GM19023 (cell line): ENCODE results near the gene MGAT3.
"Not testable (repeated sequence)": the region's sequence is repeated elsewhere in the genome, so short reads cannot be mapped to it uniquely, and the experiment has no call there.

ENCODE experiments used
- ATAC-seq: cut with Tn5 transposase; IDR thresholded peaks from one replicate; pipeline ENCODE4 v1.9.1; 2021; ENCODE audit warnings: mild to moderate bottlenecking, moderate library complexity; ENCODE audit not compliant: unreplicated experiment

MGAT3 gene

DNA sequence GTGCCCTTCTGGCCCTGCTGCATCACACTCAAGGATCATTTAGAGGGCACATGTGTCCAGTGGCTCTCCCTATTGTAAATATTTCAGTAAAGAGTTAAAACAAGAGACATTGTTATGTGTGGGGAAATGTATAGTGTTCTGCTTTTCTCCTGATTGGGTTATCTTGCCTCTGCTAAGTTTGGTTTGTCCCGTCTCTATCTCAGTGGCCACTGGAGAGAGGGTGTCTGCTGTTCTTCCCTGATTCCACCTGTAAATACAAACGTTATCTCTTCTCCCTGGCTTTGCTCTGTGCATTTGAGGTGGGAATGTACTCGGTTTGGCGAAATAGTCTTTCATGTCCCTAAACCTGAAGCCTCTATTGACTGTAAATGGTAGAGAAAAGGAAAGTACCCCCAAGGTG is 51.6 kb downstream of the MGAT3 start:
- ATAC-seq = no peak

DNA sequence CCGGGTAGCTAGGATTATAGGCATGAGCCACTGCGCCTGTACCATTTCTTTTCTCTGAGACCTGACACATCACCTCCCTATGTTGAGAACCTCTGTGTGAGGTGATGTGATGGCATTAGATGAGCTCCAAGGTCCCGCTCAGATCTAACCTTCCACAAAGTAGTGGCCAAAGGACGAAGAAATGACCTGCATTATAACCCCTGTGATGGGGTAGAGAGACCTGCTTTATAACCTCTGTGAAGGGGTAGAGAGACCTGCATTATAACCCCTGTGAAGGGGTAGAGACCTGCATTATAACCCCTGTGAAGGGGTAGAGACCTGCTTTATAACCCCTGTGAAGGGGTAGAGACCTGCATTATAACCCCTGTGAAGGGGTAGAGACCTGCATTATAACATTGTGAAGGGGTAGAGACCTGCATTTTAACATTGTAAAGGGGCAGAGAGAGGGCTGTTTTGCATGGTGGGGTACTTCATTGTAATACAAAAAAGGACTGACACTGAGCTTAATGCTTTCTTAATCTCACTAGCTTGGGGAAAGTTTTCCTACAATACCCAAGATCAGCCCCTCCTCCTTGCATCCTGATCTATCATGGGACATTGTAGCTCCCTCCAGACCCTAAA is 53.8 kb downstream of the MGAT3 start:
- no peak for ATAC-seq

DNA sequence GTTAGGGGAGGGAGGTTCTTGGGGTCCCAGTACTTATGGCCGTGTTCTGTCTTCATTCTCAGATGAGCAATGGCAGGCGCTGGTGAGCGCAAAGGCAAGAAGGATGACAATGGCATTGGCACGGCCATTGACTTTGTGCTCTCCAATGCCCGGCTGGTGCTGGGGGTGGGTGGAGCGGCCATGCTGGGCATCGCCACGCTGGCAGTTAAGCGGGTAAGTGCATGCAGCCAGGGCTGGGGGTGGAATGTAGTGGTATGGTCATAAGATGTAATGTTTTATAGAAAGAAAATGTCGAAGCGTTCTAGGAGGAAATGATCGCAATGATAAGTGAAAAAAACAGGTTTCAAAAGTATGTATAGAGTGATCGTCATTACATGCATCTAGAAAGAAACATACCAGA is 54.4 kb downstream of the MGAT3 start:
- ATAC-seq = no peak

DNA sequence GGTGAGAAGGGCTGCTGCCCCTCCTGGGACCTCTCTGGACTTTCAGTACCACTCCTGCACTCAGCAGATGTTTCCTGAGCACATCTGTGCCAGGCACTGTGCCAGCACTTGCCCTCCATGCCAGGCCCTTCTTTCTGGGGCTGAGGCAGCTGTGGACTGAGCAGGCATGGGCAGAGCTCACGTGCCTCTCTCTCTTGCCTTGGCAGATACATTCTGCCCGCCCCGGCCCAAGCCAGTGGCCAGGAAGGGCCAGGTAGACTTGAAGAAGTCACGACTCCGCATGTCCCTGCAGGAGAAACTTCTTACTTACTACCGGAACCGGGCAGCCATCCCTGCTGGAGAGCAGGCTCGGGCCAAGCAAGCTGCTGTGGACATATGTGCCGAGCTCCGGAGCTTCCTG is 55.2 kb downstream of the MGAT3 start:
- no peak for ATAC-seq

DNA sequence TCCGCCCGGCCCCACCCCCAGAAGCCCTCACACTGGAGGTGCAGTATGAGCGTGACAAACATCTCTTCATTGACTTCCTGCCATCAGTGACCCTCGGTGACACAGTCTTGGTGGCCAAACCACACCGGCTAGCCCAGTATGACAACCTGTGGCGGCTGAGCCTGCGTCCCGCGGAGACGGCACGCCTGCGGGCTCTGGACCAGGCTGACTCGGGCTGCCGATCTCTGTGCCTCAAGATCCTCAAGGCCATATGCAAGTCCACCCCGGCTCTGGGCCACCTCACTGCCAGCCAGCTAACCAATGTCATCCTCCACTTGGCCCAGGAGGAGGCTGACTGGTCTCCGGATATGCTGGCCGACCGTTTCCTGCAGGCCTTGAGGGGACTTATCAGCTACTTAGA is 57.0 kb downstream of the MGAT3 start:
- ATAC-seq = no peak

DNA sequence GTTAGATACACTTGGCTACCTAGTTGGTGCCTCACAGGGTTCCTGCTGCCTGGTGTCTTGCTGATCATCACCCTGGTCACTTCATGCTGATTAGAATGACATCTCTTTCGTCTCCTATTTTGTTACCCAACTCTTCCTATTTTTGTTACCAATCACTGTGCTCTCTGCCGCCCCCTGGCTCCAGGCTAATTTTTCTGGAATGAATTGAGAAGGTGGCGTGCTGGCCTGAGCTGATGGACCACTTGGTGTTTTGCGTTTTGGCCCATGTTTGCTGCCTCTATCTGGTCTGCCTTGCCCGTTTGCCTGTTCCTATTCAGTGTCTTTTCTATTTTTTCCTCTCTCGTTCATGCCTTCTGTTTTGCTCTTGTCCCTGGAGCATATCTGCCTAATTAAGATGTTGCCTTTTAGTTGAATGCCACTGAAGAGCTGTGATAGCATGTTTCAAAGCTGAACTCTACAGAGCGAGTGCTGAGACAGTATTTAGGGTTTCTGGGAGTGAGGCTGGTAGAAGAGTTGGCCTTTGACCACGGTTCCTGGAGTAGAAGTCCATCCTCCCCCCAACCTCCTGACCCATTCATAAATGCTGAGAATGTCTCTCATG is 57.7 kb downstream of the MGAT3 start:
- no peak for ATAC-seq

DNA sequence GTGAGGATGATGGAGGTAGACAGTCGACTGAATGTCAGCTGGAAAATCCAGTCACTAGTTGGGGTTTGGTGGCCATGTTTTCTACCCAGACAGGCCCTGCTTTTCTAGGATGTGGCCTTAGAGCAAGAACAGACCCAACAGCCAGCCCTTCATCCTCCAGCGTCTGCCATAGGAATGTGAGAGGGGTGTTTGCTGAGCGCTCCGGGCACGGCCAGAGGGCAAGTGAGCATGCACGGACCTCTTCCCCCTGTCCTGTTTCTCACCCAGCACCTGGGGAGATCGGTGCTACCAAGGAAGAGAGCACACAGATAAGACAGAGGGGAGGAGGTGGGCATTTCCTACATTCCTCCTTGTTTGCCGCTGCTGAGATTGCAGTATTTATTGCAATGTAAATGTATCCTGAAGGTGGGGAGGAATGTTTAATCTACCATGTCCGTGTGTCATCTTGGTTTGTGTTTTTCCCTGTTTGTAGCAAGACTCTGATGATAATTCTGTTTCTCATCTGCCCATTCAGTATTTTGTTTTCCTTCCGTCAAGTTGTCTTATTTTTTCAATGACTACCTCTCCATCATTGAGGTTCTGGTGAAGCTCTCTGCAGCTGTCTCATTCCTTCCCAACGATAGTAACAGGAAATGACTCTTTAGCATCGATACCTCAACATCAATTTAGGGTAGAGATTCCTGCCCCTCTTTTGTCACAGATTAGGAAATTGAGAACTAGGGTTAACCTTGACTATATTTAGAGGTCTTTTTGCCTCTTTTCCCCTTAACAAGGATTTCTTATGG is 58.6 kb downstream of the MGAT3 start:
- no peak for ATAC-seq

DNA sequence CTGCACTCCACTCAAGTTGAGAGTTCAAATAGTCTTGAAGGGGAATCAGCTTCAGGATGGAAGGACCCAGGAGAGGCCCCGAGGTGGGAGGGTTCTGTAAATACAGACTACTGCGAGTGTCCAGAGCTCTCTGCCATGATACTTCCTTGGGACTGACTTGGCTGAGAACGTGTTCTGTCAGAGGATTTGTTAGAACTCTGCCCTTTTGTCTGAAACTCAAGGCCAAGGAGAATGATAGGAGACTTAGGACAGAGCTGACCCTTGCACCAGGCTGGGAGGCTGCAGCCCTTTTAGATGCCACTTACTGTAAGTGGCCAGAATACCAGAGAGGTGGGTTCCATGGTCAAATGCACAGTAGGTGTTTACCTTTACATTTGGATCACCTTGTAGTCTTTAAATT is 60.7 kb downstream of the MGAT3 start:
- ATAC-seq = no peak

DNA sequence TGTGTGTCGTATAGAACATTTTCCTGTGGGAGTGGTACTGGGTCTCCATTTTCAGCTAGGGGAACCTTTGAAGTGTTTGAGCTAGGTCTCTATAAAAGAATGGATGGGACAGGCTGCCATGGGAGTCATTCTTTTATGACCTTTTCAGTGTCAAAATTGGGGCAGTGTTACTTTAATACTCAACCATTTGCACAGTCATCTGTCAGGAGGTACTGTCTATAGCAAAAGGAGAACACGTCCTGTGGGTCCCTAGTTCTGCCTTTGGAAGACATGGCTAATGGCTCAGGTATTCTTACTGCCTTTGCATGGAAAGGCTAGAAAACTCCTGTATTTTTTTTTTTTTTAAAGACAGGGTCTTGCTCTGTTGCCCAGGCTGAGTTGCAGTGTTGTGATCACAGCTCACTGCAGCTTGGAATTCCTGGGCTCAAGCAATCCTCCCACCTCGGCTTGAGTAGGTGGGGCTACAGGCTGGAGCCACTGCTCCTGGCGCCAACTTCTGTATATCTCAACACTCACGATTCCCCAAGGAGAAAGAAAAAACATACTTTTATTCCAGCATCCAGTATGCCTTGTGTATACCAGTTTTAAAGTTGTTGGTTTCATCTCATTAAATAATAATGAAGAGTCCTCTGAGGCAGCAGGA is 61.5 kb downstream of the MGAT3 start:
- ATAC-seq = no peak

DNA sequence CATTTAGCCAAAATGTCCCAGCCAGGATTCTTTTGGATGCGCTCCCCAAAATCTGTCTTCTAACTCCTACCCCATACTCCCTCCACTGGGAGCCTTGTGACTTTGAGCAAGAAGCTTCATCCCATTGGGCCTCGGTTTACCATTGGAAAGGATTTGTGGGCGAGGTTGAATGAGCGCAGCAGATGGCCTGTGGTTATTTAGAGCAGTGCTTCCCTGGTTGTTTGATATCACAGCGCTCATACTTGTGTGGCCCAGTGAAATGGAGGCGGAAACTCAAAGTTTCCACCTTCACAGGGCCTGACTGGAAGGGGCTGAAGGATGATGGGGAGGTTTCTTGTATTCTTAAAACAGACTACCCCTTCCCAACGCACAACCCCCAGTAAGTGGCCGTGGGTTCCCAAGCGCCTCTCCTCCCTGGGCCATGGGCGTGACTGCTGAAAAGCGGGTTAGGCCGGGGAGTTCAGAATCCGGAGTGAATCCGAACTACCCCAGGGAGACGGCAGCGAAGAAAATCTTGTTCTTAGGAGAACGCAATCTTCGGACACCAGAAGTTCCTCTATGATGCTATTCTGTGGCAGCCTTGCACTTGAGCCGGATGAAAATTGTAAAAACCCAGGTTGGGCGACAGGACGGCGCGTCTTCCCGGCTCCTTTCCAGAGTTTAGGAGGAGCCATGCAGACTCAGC is 62.3 kb downstream of the MGAT3 start:
- ATAC-seq = no peak

DNA sequence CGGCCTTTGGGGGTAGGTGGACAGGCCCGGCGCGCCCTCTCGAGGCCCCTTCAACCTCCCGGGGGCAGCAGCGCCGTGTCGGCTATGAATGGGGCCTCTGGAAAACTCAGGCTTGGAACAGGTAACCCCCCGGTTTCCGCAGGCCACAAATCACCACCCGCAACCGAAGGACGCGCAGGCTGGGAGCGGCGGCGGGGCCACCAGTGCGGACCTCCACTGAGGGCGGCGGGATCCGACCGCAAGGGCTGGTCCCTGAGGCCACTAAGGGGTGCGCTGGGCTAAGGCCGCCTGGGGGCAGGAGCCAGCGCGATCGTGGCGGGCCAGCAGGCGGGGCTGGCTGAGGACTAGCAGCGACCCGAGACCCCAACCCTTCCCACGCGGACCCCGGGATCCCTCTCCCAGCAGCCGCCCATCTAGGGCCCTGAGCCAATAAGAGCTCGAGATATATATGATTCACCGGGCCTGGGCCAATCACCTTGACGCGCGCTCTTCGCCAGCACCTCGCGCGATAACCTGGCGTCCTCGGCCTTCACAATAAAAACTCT is 62.9 kb downstream of the MGAT3 start:
- peak; percentile 71 for ATAC-seq

DNA sequence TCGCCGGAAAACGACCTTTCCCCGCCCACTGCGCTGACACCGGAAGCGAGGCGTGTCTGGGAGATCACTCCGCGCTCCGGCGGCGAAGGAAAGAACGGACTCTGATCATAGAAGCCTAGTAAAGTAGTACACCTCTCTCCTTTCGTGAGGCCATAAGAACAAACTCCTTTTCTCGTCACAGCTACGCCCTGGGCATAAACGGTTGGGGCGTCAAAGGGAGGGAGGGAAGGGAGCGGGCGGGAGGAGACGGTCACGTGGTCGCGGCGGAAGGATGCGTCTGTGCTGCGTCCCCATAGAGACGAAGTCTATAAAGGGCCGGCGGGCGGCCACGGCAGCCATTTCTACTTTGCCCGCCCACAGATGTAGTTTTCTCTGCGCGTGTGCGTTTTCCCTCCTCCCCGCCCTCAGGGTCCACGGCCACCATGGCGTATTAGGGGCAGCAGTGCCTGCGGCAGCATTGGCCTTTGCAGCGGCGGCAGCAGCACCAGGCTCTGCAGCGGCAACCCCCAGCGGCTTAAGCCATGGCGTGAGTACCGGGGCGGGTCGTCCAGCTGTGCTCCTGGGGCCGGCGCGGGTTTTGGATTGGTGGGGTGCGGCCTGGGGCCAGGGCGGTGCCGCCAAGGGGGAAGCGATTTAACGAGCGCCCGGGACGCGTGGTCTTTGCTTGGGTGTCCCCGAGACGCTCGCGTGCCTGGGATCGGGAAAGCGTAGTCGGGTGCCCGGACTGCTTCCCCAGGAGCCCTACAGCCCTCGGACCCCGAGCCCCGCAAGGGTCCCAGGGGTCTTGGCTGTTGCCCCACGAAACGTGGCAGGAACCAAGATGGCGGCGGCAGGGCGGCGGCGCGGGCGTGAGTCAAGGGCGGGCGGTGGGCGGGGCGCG is 63.7 kb downstream of the MGAT3 start, which contains the start of gene ATF4:
TSS of gene ATF4 (plus strand) at position 337 of the 880 bp plus-strand sequence. CDS start 884 bp downstream, outside the sequence.
- peak; percentile 39 for ATAC-seq

DNA sequence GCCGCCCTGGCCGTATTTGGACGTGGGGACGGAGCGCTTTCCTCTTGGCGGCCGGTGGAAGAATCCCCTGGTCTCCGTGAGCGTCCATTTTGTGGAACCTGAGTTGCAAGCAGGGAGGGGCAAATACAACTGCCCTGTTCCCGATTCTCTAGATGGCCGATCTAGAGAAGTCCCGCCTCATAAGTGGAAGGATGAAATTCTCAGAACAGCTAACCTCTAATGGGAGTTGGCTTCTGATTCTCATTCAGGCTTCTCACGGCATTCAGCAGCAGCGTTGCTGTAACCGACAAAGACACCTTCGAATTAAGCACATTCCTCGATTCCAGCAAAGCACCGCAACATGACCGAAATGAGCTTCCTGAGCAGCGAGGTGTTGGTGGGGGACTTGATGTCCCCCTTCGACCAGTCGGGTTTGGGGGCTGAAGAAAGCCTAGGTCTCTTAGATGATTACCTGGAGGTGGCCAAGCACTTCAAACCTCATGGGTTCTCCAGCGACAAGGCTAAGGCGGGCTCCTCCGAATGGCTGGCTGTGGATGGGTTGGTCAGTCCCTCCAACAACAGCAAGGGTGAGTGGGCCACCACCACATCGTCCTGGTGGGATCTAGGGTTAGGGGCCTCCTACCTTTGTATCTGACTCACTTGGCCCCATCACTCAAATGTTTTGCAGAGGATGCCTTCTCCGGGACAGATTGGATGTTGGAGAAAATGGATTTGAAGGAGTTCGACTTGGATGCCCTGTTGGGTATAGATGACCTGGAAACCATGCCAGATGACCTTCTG is 64.5 kb downstream of the MGAT3 start:
- ATAC-seq = not testable (repeated sequence)

DNA sequence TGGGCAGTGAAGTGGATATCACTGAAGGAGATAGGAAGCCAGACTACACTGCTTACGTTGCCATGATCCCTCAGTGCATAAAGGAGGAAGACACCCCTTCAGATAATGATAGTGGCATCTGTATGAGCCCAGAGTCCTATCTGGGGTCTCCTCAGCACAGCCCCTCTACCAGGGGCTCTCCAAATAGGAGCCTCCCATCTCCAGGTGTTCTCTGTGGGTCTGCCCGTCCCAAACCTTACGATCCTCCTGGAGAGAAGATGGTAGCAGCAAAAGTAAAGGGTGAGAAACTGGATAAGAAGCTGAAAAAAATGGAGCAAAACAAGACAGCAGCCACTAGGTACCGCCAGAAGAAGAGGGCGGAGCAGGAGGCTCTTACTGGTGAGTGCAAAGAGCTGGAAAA is 65.3 kb downstream of the MGAT3 start:
- ATAC-seq = not testable (repeated sequence)

DNA sequence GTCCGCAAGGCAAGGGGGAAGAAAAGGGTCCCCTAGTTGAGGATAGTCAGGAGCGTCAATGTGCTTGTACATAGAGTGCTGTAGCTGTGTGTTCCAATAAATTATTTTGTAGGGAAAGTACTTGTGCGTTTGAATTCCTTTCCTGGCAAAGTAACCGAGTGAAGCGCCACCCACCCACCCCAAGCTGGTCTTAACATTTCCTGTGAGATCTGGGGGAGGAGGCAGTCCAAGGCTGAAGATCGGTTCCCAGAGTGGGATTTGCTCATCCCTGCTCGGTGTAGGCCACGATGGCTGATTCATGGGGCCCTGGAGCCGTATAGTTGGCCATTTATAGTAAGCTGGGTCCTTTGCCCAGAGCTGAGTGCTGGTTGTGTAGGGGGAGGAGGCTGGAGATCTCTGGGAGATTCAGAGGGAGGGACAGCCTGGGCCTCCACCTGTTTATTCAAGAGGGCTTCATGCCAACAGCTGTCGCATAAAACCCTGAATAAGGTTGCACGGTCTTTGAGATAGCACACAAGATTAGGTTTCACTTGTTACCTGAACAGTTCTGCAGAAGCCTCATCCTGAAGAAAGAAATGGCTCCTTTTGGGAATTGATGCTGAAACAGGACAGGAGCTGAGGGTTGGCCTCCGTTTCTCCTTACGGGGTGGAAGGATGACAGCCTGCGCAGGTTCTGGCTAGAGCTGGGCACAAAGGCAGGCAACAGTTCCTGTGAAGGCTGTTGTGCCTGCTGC is 65.9 kb downstream of the MGAT3 start:
- no peak for ATAC-seq

DNA sequence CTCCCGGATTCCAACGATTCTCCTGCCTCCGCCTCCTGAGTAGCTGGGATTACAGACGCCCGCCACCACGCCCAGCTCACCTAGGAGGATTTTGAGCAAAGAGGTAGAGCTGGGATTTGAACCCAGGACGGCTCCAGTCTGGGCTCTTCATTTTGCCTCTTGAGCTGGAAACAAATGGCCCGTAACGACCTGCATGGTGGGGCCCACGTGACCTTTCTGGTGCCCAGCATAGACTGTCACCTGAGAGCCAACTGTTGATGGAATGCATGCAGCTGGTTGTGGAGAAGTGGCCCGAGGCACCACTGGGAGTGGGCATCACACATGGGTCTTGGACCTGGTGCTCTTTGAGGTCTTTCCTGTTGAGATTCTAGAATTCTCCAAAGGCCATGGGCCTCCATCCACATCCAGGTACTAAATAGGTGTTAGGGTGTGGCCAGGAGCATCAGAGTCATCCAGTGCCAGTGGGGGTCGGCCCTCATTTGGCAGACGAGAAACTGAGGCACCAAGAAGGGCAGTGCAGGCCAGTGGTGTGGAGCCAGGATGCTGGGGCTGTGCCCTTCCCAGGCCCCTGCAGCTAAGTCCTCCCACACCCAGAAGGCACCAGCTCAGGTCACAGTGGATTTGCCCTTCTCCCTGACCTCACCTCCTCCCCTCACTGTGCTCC is 67.4 kb downstream of the MGAT3 start:
- no peak for ATAC-seq

DNA sequence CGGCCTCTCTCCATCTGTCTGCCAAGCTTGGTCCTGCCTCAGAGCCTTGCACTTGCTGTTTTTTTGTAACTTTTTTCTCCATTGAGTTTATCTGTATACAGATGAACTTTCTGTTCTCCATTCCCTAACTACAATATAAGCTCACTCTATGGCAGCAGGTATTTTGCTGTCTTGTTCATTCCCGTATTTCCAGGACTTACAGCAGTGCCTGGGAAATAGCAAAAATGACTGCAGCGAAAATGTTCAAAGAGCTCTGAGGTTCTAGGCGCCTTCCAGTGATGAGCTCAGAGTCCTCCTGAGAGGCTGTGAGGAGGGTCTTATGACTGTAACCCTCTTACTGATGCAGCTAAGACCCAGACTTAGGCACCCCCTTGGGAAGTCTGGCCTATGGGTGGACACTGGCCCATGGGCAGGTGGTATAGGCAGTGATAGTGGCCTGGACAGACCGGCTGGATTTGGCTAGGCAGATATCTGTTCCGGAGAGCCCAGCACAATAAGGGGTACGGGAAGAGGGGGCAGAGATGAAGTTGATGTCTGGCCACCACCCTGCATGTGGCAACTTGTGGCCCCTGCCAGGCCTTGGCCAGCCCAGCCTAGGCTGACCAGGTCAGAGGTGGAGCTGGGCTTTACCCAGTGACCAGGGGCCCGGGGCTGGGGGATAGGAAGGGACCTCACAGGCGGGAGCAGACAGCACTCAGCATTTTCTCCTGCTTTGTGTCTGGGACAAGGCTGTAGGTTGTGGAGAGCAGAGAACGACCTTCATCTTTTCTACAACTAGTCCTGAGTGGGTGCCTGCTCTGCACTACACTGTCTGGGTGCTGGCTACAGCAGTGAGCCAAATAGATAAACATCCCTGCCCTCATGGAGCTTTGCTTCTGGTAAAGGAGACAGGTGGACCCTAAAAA is 68.2 kb downstream of the MGAT3 start:
- ATAC-seq = no peak
